NCI-H2081 (cell line): ENCODE data around the gene PIK3CA.
"Not testable (repeated sequence)": the region's sequence is repeated elsewhere in the genome, so short reads cannot be mapped to it uniquely, and the experiment has no call there.

Experiments
- DNase-seq, 2 experiments: peaks; one replicate each; lab custom pipeline; 2025; lab: John Stamatoyannopoulos, UW

The PIK3CA gene

GRCh38 chr3:179147873-179148615 lies at the start of gene PIK3CA:
PIK3CA (plus strand) TSS chr3:179148357; CDS start chr3:179198826, 50,469 bp downstream.
- DNase-seq = peak; percentile 100

GRCh38 chr3:179098388-179099077 lies 49.6 kb upstream of the PIK3CA start:
- no peak for DNase-seq

GRCh38 chr3:179100652-179101051 lies 47.5 kb upstream of the PIK3CA start:
- no peak for DNase-seq

GRCh38 chr3:179105881-179106280 lies 42.3 kb upstream of the PIK3CA start:
- no peak for DNase-seq

- no peak for DNase-seq
Observed at GRCh38 chr3:179107617-179108016, 40.5 kb upstream of the PIK3CA start.

- DNase-seq = no peak
Observed at GRCh38 chr3:179108086-179108485, 40.1 kb upstream of the PIK3CA start.

GRCh38 chr3:179113903-179114302 lies 34.3 kb upstream of the PIK3CA start:
- no peak for DNase-seq

GRCh38 chr3:179115444-179115843 lies 32.7 kb upstream of the PIK3CA start:
- not testable (repeated sequence) for DNase-seq

- DNase-seq = no peak
Observed at GRCh38 chr3:179116816-179117215, 31.3 kb upstream of the PIK3CA start.

- DNase-seq = peak; percentile 56 to 82
Observed at GRCh38 chr3:179132191-179132890, 15.8 kb upstream of the PIK3CA start.

GRCh38 chr3:179133575-179133974 lies 14.6 kb upstream of the PIK3CA start:
- no peak for DNase-seq

- DNase-seq = no peak
Observed at GRCh38 chr3:179136195-179136594, 12.0 kb upstream of the PIK3CA start.

- DNase-seq = no peak
Observed at GRCh38 chr3:179141890-179142289, 6.3 kb upstream of the PIK3CA start.

- peak; percentile 83 to 91 for DNase-seq
Observed at GRCh38 chr3:179146911-179147513, 1.1 kb upstream of the PIK3CA start.

- DNase-seq = no peak
Observed at GRCh38 chr3:179147514-179147872, 664 bp upstream of the PIK3CA start.

GRCh38 chr3:179148616-179149405 lies 654 bp downstream of the PIK3CA start:
- peak; percentile 47 to 81 for DNase-seq

- DNase-seq = peak in 1 of 2 experiments; percentile 32
Observed at GRCh38 chr3:179149406-179149867, 1.3 kb downstream of the PIK3CA start.

- no peak for DNase-seq
Observed at GRCh38 chr3:179149951-179150350, 1.8 kb downstream of the PIK3CA start.

- no peak for DNase-seq
Observed at GRCh38 chr3:179150610-179151009, 2.5 kb downstream of the PIK3CA start.

- DNase-seq = no peak
Observed at GRCh38 chr3:179151474-179151873, 3.3 kb downstream of the PIK3CA start.

- no peak for DNase-seq
Observed at GRCh38 chr3:179156170-179156569, 8.0 kb downstream of the PIK3CA start.

GRCh38 chr3:179156775-179157174 lies 8.6 kb downstream of the PIK3CA start:
- no peak for DNase-seq
